Measurements from ENCODE around the gene TSPAN18. TPM values are rescaled to one million over a fixed set of nuclear protein-coding genes. Genes with fewer than 3 reads are reported as not detected.

TSPAN18 gene
- total and polyA plus RNA-seq, 2 of the 8 experiments (the other 6 are each of a cell fraction or from before 2014, with no cell fraction given), result 5.2 to 10.2 TPM

DNA sequence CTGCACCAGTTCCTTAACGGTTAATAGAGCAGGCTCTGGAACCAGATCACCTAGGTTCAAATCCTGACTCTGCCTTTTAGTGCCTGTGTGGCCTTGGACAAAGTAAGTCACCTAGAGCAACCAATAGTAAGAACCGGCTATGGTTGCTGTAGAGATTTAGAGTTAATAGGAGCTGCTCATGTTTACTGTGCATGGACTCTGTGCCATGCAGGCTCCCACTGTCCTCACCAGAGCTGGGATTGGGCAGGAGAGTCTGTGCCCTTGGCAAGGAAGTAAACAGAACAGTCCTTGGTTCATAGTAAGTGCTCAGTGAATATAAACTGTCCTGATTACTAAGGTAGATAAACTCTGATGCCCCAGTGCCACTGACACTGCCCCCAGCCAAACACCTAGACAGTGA is 225.3 kb downstream of the TSPAN18 start (continued):
- TF ChIP-seq YY1 (IDR thresholded peaks at IDR 0.05; ENCODE audit: low read depth, low read length) (no peak), JUN (IDR thresholded peaks at IDR 0.05; ENCODE audit: low read depth, low read length) (no peak), TBP (IDR thresholded peaks at IDR 0.05; ENCODE audit: low read depth, low read length) (no peak)
